ENCODE results near the gene DNTT.

GRCh38 chr10:96279191-96279641 is 25.0 kb upstream of the DNTT start:
- TF ChIP-seq CTCF (IDR thresholded peaks at IDR 0.05; ENCODE audit: insufficient read depth, low read length), result no peak
- no peak for TF ChIP-seq REST (IDR thresholded peaks at IDR 0.05; ENCODE audit: insufficient replicate concordance, low read depth)
- no peak for TF ChIP-seq POLR2AphosphoS5 (IDR thresholded peaks at IDR 0.05; ENCODE audit: low read depth)

Measured in HL-60 (cell line).